ENCODE results near the gene RPUSD3.
"Not testable (repeated sequence)": the region's sequence is repeated elsewhere in the genome, so short reads cannot be mapped to it uniquely, and the experiment has no call there.

RPUSD3 gene, protein sequence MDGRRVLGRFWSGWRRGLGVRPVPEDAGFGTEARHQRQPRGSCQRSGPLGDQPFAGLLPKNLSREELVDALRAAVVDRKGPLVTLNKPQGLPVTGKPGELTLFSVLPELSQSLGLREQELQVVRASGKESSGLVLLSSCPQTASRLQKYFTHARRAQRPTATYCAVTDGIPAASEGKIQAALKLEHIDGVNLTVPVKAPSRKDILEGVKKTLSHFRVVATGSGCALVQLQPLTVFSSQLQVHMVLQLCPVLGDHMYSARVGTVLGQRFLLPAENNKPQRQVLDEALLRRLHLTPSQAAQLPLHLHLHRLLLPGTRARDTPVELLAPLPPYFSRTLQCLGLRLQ

DNA sequence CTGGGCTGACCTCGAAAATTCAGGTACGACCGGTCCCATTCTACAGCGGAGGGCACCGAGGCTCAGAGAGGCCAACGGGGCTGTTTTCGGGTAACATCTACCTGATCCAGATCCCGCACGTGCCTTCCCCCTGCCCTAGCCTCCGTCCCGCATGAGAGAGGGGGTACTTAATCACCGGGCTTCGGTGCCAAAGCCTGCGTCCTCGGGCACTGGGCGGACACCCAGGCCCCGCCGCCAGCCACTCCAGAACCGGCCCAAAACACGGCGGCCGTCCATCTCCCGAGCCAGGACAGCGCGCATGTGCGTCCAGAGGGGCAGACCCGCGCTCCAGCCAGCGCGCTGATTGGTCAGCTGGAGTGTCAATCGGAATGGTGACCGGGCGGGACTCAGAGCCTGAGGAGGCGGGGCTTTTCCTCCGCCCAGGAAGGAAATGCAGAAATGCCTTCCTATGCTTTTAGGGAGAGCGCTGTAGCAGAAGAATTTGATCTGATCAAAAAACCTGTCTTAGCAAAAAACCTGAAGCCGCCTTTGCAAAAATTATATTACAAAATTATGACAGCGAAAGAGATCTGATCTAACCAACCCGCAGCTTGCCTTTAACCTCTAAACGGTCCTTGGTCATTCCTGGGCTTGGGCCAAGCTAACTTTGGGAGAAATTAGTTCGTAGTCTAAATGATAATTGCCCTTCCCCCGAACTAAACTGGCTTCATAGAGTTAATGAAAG, at the start of gene RPUSD3:
Gene RPUSD3, minus strand, starts transcription at position 294 of the 724 bp plus-strand sequence. Its CDS starts 18 bp downstream, at position 276.
- peak; percentile 97 for DNase-seq

DNA sequence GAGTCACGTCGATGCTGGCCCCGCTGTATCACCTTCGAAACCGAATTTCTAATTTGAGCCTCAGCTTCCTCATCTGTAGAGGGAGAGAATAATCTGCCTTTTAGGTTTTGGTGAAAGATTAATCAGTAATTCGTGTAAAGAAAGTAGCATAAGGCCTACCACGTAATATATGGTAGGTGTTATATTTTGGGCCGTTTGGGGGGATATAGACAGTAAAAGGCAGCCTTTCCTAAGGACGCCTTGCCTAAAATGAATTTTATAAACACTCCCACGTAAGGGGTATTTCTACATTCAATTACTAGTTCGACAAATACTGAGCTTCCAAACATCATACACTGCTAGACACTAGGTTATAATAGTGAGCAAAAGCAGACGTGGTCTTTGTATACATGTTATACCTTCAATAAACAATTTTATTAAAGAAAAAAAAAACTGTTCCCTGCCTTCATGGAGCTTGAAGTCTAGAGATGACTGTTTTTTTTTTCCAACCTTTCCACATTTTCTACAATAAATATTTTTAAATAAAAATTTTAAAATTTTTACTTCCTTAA, 47.3 kb upstream of the RPUSD3 start:
- no peak for DNase-seq

DNA sequence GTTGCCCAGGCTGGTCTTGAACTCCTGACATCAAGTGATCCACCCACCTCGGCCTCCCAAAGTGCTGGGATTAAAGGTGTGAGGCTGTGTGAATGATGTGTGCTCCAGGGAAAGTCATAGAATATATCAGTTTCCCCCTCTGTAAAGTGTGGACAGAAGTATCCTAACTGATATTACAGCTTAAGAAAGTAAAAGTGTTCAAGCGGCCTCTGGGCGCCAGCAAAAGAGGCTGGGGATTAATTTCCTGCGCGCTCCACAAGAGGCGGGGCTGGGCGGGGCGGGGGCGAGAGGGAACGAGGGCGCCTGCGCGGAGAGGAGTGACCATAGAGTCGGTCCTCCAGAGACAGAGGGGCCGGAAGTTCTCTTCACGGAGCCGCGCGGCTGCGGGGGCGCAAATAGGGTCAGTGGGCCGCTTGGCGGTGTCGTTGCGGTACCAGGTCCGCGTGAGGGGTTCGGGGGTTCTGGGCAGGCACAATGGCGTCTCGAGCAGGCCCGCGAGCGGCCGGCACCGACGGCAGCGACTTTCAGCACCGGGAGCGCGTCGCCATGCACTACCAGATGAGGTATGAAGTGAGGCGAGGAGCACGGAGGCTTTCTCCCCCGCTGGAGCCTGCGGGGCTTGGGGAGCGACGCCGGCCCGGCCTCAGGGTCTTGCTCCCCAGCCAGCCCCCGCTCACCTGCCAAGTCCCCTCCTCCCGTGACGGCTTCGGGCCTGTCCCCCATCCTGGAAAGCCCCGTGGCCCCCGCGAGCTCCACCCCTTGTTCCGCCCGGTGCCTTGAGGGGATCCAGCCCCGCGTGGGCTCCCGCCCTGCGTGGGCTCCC, 46.7 kb upstream of the RPUSD3 start, which contains the start of gene JAGN1:
Gene JAGN1, plus strand, starts transcription at position 362 of the 823 bp plus-strand sequence. Its CDS starts 113 bp downstream, at position 475.
- DNase-seq, result peak; percentile 94

DNA sequence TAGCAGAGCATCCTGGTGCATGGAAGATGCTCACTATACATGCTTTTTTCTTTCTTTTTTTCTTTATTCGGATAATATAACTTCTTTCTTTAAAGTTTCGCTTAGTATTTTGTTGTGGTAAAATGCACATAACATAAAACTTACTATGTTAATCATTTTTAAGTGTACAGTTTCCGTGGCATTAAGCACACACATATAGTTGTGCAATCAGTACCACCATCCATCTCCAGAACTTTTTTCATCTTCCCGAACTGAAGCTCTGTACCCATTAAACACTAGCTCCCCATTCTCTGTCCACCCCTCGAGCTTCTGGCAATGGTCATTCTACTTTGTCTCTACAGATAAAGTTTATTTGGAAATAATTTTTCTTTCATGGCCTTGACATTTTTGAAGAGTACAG, 45.6 kb upstream of the RPUSD3 start:
- DNase-seq, result no peak

DNA sequence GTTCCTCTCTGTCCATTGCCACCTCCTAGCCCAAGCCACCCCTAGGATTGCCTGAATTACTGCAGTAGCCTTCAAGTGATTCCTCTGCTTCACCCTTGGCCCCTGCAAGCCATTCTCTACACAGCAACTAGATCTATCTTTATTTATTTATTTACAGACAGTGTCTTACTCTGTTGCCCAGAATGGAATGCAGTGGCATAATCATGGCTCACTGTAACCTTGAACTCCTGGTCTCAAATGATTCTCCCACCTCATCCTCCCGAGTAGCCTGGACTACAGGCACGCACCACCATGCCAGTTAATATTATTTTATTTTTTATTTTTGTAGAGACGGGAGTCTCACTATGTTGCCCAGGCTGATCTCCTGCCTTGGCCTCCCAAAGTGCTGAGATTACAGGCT, 44.7 kb upstream of the RPUSD3 start:
- no peak for DNase-seq

DNA sequence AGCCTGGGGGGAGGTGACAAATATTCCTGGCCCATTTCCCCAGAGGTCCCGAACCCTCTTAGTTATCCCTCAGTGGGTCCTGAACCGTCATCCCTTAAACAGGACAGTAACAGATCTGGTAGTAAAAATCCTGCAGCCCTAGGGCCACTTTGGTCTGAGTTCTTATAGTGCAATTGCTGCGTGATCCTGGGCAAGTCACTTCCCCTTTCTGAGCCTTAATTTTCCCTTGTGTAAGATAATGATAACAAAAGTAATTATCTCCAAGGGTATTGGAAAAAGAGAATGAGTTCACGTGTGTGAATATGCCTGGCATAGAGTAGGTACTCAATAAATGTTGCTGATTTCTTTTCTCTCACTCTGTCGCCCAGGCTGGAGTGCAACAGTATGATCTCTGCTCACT, 43.7 kb upstream of the RPUSD3 start:
- DNase-seq, result no peak

DNA sequence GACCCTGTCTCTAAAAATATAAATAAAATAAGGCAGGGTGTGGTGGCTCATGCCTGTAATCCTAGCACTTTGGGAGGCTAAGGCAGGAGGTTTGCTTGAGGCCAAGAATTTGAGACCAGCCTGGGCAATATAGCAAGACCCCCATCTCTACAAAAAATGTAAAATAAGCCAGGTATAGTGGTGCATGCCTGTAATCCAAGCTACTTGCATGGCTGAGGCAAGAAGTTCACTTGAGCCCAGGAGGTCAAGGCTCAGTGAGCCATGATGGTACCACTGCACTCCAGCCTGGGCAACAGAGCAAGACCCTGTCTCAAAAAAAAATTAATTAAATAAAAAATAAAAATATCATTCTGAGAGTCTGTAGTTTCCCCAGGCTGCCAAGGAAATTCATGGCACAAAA, 42.5 kb upstream of the RPUSD3 start:
- no peak for DNase-seq

DNA sequence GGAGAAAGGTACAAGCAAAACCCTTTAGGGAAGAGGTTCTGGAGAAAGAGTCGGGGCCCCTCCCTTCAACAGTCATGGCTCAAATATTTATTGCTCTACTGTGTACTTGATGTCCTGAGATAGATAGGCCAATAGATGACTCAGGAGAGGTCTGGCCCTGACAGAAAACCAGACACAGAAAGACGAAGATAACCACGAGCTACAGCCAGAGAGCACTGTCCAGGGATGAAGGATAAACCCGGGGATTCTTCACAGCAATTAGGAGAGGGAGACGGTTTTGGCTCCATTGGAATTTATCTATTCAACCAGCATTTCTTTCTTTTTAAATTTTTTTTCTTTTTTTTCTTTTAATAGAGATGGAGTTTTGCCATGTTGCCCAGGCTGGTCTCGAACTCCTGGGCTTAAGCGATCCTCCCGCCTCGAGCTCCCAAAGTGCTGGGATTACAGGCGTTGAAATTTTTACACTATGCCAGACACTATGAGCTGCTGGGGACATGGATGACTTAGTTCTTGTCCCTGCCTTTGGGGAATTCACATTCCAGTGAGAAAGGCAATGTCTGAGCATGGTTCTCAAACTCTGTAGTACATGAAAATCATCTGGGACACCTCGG, 40.9 kb upstream of the RPUSD3 start:
- DNase-seq, result no peak

DNA sequence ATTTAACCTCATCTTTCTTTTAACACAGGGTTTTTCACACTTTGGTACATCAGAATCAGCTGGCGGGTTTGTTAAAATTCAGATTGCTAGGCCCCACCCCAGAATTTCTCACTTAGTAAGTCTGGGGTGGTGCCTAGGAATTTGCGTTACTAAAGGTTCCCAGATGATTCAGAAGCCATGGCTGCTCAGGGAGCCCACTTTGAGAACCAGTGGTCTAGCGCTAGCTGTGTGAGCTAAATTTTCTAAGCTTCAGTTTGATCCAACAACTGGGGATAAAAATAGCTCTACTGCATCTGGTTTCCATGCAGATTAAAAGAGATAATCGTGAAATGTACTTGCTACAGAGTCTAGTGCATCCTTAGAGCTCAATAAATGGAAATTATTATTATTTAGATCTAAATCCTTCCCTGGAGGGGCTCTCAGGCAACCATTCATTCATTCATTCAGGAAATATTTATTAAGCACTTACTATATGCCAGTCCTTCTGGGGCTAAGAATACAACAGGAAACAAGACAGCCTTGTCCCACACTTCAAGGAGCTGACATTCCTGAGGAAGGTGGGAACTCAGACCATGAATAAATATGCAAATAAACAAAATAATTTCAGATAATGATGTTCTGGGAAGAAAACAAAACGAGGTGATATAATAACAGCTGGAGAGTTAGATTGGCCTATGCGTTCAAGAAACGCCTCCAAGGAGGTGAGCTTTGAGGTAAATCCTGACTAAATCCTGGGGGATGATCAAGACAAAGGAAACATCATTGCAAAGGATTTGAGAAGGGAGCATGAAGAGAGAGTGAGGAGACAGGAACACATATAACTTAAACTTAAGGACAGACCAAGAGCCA, 40.1 kb upstream of the RPUSD3 start:
- DNase-seq, result no peak

DNA sequence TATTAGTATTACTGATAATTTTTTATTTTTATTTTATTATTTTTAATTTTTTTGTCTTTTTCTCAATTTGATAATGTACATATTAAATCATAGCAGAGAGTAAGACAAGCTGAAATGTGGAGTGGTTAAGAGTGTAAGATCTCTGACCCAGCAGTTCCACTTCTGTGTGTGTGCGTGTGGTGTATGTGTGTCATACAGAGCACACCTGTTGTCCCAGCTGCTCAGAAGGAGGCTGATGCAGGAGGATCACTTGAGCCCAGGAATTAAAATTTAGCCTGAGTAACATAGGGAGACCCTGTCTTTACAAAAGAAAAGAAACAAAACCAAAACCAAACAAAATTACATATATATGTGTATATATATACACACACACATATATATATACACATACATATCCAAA, 37.6 kb upstream of the RPUSD3 start:
- no peak for DNase-seq

DNA sequence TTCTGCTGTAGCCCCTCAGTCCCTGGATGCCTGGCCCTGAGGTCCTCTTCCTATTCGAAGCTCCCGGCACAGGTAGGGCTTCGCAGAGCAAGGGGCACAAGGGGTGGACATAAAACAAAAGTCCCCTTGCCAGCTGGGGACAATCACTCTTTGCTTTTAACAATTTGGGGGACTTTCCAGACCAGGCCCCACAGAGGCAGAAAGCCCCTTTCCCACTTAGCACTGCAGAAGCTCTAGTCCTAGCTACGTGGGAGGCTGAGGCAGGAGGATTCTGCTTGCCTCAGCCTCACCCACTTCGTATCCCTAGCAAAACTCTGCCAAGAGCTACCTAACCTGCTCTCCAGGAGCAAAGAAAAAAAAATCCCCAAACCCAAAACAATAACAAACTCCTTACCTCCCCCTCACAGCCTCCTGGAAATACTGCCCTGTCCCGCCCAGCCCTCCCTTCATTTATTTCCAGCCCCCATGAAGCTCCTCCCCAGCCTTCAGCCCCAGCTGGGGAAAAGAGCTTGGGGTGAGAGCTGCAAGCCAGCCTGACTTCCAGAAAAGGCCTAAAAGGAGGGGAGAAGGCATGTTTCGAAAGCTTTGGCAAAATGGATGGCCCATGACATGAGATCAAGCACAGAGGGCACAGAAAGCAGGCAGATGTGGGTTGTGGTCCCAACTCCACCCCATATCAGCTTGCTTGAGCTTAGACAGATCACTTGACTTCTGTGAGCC, 36.2 kb upstream of the RPUSD3 start, which contains the start of gene CIDEC:
Gene CIDEC, minus strand, starts transcription at position 424 of the 720 bp plus-strand sequence. CDS start 1,767 bp downstream, outside the sequence.
- DNase-seq, result no peak

DNA sequence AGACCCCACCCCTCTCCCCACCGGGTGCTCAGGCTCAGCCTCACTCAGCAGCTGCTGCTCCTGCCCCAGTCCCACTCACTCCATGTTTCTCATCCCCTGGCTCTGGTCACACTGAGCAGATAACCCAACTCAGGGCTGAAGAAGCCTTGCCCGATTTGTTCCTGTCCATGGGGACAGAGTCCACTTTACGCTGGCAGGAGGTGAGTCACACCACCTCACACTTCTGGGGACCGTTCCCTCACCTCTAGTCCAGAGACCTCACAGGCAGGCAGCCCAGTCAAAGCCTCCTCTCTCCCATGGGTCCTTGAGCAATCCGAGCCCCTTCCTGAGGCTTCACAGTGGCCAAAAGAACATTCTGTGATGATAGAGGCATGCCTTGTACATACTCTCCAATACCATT, 34.9 kb upstream of the RPUSD3 start:
- DNase-seq, result no peak

DNA sequence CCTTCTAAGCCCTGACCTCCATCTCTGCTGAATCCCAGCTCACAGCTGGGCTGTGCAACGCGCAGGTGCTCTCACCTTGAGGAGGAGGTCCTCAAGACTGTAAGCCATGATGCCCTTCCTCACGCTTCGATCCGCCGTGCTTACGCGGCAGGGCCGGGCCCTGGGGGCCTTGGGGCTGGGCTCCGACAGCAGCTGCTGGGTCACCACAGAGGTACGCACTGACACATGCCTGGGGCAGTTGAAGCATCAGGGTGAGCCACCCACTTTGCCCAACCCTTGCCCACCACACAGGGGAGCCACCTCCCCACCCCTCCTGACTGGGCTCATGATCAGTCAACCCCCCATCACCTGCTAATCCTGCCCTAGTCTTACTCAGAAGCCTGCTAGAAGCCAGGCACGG, 33.2 kb upstream of the RPUSD3 start:
- DNase-seq, result no peak

DNA sequence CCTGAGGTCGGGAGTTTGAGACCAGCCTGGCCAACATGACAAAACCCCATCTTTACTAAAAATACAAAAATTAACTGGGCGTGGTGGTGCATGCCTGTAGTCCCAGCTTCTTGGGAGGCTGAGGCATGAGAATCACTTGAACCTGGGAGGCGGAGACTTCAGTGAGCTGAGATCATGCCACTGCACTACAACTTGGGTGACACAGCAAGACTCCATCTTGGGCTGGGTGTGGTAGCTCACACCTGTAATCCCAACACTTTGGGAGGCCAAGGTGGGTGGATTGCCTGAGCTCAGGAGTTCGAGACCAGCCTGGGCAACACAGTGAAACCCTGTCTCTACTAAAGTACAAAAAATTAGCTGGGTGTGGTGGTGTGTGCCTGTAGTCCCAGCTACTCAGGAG, 32.4 kb upstream of the RPUSD3 start:
- not testable (repeated sequence) for DNase-seq

DNA sequence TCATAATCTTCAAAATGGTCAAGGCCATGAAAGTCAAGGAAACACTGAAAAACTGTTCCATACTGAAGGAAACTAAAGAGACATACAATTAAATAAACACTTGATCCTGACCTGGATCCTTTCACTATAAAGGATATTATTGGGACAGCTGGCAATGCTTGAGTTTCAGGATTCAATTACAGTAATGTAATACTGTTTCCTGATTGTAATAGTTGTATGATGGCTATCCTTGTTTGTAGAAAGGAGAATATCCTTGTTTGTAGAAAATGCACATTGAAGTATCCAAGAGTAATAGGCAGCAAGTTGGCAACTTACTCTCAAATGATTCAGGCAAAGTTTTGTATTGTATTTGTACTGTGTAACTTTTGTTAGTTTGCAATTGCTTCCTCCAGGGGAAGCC, 31.6 kb upstream of the RPUSD3 start:
- no peak for DNase-seq

DNA sequence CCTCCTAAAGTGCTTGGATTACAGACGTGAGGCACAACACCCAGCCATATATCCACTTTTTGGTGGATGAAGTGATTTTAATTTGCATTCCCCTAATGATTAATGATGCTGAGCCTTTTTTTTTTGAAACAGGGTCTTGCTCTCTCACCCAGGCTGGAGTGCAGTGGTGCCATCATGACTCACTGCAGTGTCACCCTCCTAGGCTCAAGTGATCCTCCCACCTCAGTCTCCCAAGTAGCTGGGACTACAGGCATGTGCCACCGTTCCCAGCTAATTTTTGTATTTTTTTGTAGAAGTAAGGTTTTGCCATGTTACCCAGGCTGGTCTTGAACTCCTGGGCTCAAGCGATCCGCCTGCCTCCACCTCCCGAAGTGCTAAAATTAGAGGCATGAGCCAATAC, 28.3 kb upstream of the RPUSD3 start:
- not testable (repeated sequence) for DNase-seq

DNA sequence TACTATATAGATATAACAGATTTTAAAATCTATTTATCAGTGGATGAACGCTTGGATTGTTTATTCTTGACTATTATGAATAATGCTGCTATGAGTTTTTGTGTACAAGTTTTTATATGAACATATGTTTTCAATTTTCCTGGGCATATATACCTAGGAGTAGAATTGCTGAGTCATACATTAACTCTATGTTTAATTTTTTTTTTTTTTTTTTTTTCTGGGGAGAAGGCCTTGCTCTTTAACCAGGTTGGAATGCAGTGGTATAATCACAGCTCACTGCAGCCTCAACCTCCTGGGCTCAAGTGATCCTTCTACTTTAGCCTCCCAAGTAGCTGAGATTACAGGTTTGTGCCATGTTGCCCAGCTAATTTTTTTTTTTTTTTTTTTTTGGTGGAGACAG, 27.2 kb upstream of the RPUSD3 start:
- DNase-seq, result no peak

DNA sequence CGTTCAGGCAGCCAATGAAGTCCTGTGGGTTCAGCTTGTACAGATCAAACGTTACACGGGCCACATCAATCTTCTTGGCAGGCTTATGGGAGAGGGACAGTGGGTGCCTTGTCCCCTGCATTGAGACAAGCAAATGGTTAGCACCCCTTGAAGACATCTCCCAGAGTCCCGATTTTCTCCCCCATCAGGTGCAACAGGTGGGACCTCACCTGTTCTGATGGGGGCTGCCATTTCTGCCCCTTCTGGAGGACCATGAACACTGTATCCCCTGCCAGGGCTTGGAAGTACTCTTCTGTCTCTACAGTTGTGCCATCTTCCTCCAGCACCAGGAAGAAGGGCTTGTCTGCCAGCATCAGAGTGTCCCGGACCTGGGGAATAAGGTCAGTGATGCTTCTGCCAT, 26.1 kb upstream of the RPUSD3 start:
- no peak for DNase-seq

DNA sequence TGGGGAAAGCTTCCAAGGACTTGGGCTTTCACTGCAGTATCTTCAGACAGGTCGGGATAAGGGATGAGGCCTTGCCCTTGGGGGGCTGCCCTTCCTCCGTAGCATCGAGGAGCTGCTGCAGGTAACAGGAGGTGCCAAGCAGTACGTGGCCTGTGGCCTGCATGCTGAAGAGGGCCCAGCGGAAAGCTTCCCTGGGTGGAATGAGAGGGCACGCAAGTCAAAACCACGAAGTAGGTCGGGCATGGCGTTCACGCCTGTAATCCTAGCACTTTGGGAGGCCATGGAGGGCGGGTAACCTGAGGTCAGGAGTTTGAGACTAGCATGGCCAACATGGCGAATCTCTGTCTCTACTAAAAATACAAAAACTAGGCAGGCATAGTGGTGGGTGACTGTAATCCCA, 23.3 kb upstream of the RPUSD3 start:
- DNase-seq, result no peak

DNA sequence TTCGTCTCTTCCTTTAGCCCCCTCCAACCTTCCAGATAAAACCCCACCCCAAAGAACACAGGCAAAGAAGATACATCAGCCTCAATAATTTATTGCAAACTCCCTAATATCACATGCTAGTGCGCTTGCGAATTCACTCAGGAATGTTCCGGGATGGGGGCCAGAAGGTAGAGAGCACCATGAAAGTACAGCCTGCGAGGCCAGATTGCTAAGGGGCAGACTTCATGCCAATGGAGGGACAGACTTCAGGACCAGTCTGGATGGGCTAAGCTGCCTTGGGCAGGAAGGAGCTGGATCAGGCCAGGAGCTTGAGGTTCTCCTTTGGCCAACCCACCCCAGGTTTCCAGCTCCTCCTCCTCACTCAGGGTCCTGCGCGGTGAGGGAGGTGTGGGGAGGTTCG, 22.8 kb upstream of the RPUSD3 start:
- no peak for DNase-seq

DNA sequence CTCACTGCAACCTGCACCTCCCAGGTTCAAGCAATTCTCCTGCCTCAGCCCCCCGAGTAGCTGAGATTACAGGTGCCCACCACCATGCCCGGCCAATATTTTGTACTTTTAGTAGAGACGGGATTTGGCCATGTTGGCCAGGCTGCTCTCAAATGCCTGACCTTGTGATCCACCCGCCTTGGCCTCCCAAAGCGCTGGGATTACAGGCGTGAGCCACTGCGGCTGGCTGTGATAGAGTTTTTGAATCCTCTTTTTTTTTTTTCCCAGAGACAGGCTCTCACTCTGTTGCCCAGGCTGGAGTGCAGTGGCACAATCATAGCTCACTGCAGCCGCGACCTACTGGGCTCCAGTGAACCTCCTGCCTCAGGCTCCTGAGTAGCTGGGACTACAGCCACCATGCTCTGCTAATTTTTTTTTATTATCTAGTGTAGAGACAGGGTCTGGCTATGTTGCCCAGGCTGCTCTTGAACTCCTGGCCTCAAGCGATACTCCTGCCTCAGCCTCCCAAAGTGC, 21.4 kb upstream of the RPUSD3 start:
- DNase-seq, result not testable (repeated sequence)
